Measurements from ENCODE around the gene PRDM1. TPM values are rescaled to one million over a fixed set of nuclear protein-coding genes. Genes with fewer than 3 reads are reported as not detected.

The PRDM1 gene
- total RNA-seq, 1 experiment from 2014 or later: 0.40 TPM

DNA sequence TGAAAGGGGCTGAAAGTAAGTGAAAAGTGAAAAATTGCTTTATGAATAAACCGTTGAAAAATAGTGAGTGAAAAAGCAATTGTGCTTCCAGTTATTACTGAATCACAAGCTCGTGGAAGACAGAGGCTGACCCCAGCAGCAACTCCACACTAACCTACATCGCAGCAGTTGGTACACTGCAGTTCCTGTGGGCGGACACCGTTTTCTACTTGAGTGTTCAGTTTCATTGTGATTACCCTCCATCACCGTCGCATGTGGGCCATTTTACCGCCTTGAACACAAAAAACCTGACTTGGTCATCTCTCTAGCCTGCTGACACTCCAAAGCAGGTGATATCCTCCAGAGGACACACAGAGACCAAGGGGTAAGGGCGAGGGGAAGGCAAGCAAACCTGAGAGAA, 28.4 kb downstream of the PRDM1 start:
- no TSS peak for BruUV-seq (replicated peaks)
- H3K9me3 Mint-ChIP-seq (ENCODE audit: low read depth, unreplicated experiment): no peaks in the 10 kb centered on the region
- H3K36me3 Mint-ChIP-seq (ENCODE audit: insufficient read depth, unreplicated experiment): peaks cover 3% of the 10 kb centered on the region
- no peak for DNase-seq
- H3K27me3 Mint-ChIP-seq (ENCODE audit: unreplicated experiment): peaks cover 13% of the 10 kb centered on the region
- TF ChIP-seq, protein P1, sequence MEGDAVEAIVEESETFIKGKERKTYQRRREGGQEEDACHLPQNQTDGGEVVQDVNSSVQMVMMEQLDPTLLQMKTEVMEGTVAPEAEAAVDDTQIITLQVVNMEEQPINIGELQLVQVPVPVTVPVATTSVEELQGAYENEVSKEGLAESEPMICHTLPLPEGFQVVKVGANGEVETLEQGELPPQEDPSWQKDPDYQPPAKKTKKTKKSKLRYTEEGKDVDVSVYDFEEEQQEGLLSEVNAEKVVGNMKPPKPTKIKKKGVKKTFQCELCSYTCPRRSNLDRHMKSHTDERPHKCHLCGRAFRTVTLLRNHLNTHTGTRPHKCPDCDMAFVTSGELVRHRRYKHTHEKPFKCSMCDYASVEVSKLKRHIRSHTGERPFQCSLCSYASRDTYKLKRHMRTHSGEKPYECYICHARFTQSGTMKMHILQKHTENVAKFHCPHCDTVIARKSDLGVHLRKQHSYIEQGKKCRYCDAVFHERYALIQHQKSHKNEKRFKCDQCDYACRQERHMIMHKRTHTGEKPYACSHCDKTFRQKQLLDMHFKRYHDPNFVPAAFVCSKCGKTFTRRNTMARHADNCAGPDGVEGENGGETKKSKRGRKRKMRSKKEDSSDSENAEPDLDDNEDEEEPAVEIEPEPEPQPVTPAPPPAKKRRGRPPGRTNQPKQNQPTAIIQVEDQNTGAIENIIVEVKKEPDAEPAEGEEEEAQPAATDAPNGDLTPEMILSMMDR (IDR thresholded peaks at IDR 0.05; ENCODE audit: unreplicated experiment): no peak
- H3K27ac Mint-ChIP-seq (ENCODE audit: unreplicated experiment): no peak overlapping the region
- H3K4me3 Mint-ChIP-seq (ENCODE audit: low read depth, unreplicated experiment): no peak overlapping the region
- CTCF ChIA-PET: no interaction called here
- peaks cover 17% of the 10 kb centered on the region for H3K4me1 Mint-ChIP-seq (ENCODE audit: low read depth, unreplicated experiment)
- intact Hi-C loops (cut with micrococcal nuclease; ENCODE audit: unreplicated experiment): no loop called here

DNA sequence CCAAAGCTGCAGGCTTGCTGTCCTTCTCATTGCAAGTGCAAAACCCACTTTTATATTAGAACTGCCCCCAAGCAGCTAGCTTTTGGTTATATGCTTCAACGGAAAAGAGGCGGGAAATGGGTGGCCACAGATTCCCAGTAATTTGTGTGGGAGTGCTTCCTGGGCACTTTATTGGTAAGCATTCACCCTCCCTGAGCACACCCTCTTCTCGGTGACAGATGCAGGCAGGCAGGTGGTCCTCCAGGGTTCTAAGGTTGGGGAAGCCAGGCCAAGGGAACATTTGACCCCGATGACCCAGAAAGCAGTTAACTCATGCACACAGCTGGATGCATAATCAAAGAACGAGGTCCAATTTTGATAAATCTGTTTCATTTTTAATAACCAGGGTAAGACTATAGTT, 29.1 kb downstream of the PRDM1 start:
- Mint-ChIP-seq H3K27ac (ENCODE audit: unreplicated experiment) (no peak overlapping the region), H3K4me3 (ENCODE audit: low read depth, unreplicated experiment) (no peak overlapping the region), H3K27me3 (ENCODE audit: unreplicated experiment) (peaks cover 13% of the 10 kb centered on the region), H3K36me3 (ENCODE audit: insufficient read depth, unreplicated experiment) (peaks cover 6% of the 10 kb centered on the region), H3K9me3 (ENCODE audit: low read depth, unreplicated experiment) (no peaks in the 10 kb centered on the region), H3K4me1 (ENCODE audit: low read depth, unreplicated experiment) (peaks cover 12% of the 10 kb centered on the region)
- BruUV-seq (replicated peaks): no TSS peak
- intact Hi-C loops (cut with micrococcal nuclease; ENCODE audit: unreplicated experiment): no loop called here
- TF ChIP-seq, protein P1 (IDR thresholded peaks at IDR 0.05; ENCODE audit: unreplicated experiment): no peak
- DNase-seq: no peak
- CTCF ChIA-PET: no interaction called here

DNA sequence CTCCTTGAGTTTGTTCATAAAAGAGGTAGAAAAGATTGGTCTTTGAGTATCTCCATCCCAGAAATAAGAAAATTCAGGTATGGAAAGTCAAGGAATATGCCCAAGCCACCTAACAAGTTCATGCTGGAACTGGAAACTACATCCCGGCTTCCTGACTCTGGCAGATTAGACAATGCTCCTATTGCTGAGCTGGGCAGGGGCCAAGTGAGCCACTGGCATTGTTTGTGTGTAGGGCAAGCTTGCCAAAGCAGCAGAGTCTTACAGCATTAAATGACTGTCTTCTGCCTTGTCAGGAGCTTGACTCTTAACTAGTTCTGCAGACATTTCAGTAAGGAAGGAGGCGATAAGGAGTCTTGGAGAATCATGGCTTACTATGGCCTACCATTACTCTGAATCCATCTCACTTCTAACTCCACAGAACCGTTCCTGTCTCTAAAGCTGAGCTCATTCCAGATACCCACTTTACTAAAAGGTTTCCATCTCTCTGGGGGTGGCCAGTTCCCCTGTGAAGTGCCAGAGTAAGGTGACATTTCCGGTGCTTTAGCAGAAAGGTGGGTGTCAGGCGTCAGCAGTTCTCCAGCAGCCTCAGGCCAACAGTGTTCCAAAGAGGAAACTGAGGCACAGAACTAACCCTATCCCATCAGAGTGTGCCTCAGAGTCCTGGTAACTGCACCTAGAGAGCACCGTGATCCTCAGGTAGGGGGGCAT, 30.1 kb downstream of the PRDM1 start:
- Mint-ChIP-seq H3K36me3 (ENCODE audit: insufficient read depth, unreplicated experiment) (peaks cover 6% of the 10 kb centered on the region), H3K27ac (ENCODE audit: unreplicated experiment) (no peak overlapping the region), H3K27me3 (ENCODE audit: unreplicated experiment) (peaks cover 13% of the 10 kb centered on the region), H3K4me3 (ENCODE audit: low read depth, unreplicated experiment) (no peak overlapping the region), H3K9me3 (ENCODE audit: low read depth, unreplicated experiment) (no peaks in the 10 kb centered on the region), H3K4me1 (ENCODE audit: low read depth, unreplicated experiment) (peaks cover 11% of the 10 kb centered on the region)
- CTCF ChIA-PET: no interaction called here
- DNase-seq: no peak
- TF ChIP-seq, protein P1 (IDR thresholded peaks at IDR 0.05; ENCODE audit: unreplicated experiment): no peak
- BruUV-seq (replicated peaks): no TSS peak
- intact Hi-C loops (cut with micrococcal nuclease; ENCODE audit: unreplicated experiment): no loop called here

DNA sequence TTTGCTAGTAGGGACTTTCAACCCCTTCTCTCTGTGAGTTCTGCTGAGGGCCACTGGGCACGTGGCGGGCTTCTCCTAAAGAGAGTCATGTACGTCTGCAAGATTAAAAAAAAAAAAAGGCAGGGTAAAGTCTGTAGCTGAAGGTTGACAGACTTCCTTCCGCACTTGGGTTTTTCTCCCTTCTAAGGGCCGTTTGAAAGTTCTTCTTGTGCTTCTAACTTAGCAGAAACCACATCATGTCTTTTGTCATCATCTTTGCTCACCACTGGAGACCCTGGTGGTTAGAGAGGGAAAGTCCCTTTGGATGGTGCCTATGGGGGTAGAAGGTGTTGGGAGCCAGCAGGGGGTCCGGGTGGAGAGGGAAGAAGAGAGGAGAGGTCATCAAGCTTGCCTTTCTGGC, 31.4 kb downstream of the PRDM1 start:
- BruUV-seq (replicated peaks): no TSS peak
- H3K36me3 Mint-ChIP-seq (ENCODE audit: insufficient read depth, unreplicated experiment): peaks cover 6% of the 10 kb centered on the region
- intact Hi-C loops (cut with micrococcal nuclease; ENCODE audit: unreplicated experiment): no loop called here
- H3K27me3 Mint-ChIP-seq (ENCODE audit: unreplicated experiment): peaks cover 5% of the 10 kb centered on the region
- CTCF ChIA-PET: no interaction called here
- H3K9me3 Mint-ChIP-seq (ENCODE audit: low read depth, unreplicated experiment): no peaks in the 10 kb centered on the region
- no peak overlapping the region for H3K4me3 Mint-ChIP-seq (ENCODE audit: low read depth, unreplicated experiment)
- TF ChIP-seq, protein P1 (IDR thresholded peaks at IDR 0.05; ENCODE audit: unreplicated experiment): no peak
- no peak overlapping the region for H3K27ac Mint-ChIP-seq (ENCODE audit: unreplicated experiment)
- no peak for DNase-seq
- peaks cover 11% of the 10 kb centered on the region for H3K4me1 Mint-ChIP-seq (ENCODE audit: low read depth, unreplicated experiment)

All from Calu3 (cell line).